Measurements from ENCODE around the gene DENND1A. TPM values are rescaled to one million over a fixed set of nuclear protein-coding genes. Genes with fewer than 3 reads are reported as not detected.
A peak's percentile ranks its signal among the peaks of the same experiment; 100 is the strongest.

DENND1A gene
- total RNA-seq, 3 donors from 2014 or later, result 18.4 to 21.3 (median 20.1) TPM

- intact Hi-C loops (cut with DNase I; ENCODE audit: low total_unique reads), result no loop called here
- Histone ChIP-seq H3K36me3 (no peaks in the 10 kb centered on the region), H3K27ac (no peak overlapping the region), H3K9me3 (no peaks in the 10 kb centered on the region), H3K27me3 (no peaks in the 10 kb centered on the region), H3K4me1 (no peaks in the 10 kb centered on the region), H3K4me3 (no peak overlapping the region)
- TF ChIP-seq POLR2AphosphoS5 (IDR thresholded peaks at IDR 0.05) (no peak), POLR2A (IDR thresholded peaks at IDR 0.05) (no peak)
- TF ChIP-seq, protein P1, sequence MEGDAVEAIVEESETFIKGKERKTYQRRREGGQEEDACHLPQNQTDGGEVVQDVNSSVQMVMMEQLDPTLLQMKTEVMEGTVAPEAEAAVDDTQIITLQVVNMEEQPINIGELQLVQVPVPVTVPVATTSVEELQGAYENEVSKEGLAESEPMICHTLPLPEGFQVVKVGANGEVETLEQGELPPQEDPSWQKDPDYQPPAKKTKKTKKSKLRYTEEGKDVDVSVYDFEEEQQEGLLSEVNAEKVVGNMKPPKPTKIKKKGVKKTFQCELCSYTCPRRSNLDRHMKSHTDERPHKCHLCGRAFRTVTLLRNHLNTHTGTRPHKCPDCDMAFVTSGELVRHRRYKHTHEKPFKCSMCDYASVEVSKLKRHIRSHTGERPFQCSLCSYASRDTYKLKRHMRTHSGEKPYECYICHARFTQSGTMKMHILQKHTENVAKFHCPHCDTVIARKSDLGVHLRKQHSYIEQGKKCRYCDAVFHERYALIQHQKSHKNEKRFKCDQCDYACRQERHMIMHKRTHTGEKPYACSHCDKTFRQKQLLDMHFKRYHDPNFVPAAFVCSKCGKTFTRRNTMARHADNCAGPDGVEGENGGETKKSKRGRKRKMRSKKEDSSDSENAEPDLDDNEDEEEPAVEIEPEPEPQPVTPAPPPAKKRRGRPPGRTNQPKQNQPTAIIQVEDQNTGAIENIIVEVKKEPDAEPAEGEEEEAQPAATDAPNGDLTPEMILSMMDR (IDR thresholded peaks at IDR 0.05), result no peak
- no peak for DNase-seq (ENCODE audit: low spot score in 2 of 2)
These were observed 491.6 kb downstream of the DENND1A start for GRCh38 chr9:123438321-123438720.

DNA sequence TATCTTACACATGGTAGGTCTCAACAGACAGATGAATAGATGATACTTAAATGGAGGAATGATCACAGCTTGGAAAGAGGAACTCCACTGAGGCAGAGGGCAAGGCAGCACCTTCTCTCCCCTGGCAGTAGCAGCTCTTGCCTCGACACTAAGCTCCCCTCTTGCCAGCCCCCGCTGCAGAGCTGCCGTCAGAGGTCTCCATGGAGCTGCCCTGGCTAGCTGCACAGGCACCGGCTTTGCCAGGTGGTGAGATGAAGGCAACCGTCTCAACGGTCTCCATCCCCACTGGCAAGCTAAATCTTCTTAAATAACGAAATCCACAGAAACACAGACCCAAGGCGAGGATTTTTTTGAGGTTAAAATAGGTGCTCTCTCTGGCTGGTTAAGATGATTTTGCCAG is 492.7 kb downstream of the DENND1A start:
- Histone ChIP-seq H3K9me3 (no peaks in the 10 kb centered on the region), H3K4me3 (no peak overlapping the region), H3K27me3 (no peaks in the 10 kb centered on the region), H3K4me1 (no peaks in the 10 kb centered on the region), H3K27ac (no peak overlapping the region), H3K36me3 (no peaks in the 10 kb centered on the region)
- DNase-seq (ENCODE audit: low spot score in 2 of 2), result no peak
- TF ChIP-seq, protein P1 (IDR thresholded peaks at IDR 0.05), result no peak
- TF ChIP-seq POLR2AphosphoS5 (IDR thresholded peaks at IDR 0.05), result no peak
- no peak for TF ChIP-seq POLR2A (IDR thresholded peaks at IDR 0.05)
- intact Hi-C loops (cut with DNase I; ENCODE audit: low total_unique reads), result no loop called here

DNA sequence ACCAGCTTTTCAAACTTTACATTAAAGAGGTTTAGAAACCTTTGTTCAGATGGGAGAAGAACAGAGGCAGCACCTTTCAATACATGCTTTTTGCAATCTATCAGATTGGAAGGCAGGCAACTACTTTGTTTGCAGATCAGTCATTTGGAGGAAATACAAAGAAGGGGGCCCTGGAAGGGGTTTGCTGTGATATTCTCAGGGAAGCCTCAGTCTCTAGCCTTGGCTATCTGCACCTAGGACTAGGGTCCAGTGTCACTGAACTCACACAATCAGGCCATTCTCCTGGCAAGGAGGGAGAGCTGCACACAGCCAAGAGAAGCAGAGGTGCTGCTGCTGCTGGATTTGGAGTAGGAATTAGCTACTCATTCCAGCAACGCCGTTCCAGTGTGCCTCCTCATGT is 494.5 kb downstream of the DENND1A start:
- intact Hi-C loops (cut with DNase I; ENCODE audit: low total_unique reads), result no loop called here

GRCh38 chr9:123434619-123435240 is 495.2 kb downstream of the DENND1A start:
- no peak overlapping the region for H3K4me3 ChIP-seq
- no peak overlapping the region for H3K27ac ChIP-seq
- DNase-seq (ENCODE audit: low spot score in 2 of 2), result peak in 1 of 2 donors; percentile 27
- no peaks in the 10 kb centered on the region for H3K4me1 ChIP-seq
- no peaks in the 10 kb centered on the region for H3K36me3 ChIP-seq
- H3K9me3 ChIP-seq, result peaks cover 0 to 3% of the 10 kb centered on the region in 2 donors
- no peaks in the 10 kb centered on the region for H3K27me3 ChIP-seq
- intact Hi-C loops (cut with DNase I; ENCODE audit: low total_unique reads), result no loop called here
- TF ChIP-seq POLR2A (IDR thresholded peaks at IDR 0.05) (no peak), POLR2AphosphoS5 (IDR thresholded peaks at IDR 0.05) (no peak)
- TF ChIP-seq, protein P1 (IDR thresholded peaks at IDR 0.05), result no peak

More for the DNA sequence above, 494.5 kb downstream of the DENND1A start:
- Histone ChIP-seq H3K9me3 (peaks cover 0 to 3% of the 10 kb centered on the region in 2 donors), H3K4me3 (no peak overlapping the region), H3K27me3 (no peaks in the 10 kb centered on the region), H3K4me1 (no peaks in the 10 kb centered on the region), H3K27ac (no peak overlapping the region), H3K36me3 (no peaks in the 10 kb centered on the region)
- no peak for TF ChIP-seq POLR2A (IDR thresholded peaks at IDR 0.05)
- DNase-seq (ENCODE audit: low spot score in 2 of 2), result no peak

DNA sequence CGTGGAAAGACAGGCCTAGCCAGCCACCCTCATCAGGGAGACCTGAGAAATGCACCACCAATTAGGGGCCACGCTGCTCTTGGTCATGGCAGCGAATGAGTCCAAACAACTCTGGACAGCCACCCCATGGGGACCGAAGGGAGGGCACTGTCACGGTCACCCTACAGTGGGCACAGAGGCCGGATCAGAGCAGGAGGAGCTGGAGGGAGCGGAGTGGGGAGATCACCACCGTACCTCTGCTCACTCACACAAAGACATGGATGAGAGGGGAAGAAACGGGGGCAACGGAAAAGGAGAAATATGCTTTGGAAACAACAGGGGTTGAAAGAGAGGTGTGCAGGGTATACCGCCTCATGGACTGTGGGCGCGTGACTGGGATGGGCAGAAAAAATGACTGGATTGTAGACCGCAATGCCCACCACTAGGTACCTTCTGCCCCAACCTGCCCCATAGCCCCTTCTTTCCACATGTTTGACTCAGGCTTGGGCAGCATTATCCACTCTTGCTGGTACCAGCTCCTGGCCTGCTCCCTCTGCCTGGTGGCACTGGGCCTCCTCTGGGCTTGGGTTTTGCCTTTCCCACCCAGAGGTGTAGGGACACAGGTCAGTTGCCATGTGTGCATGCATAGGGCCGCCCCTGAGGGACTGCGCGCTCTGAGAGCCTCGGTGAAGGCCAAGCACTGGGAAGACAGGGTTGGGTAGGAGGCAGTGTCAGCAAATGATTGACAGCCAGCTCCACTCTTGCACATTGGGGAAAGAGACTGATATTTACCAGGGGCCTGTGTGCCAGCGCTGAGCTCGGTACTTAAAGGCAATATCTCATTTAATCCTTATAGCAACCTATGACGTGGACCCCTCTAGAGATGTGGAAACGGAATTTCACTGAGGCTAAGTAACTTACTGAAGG is 497.3 kb downstream of the DENND1A start:
- H3K27me3 ChIP-seq, result no peaks in the 10 kb centered on the region
- no peaks in the 10 kb centered on the region for H3K36me3 ChIP-seq
- intact Hi-C loops (cut with DNase I; ENCODE audit: low total_unique reads), result no loop called here
- peaks cover 0 to 7% of the 10 kb centered on the region in 2 donors for H3K9me3 ChIP-seq
- H3K4me1 ChIP-seq, result no peaks in the 10 kb centered on the region
- DNase-seq (ENCODE audit: low spot score in 2 of 2), result peak in 1 of 2 donors; percentile 19
- H3K27ac ChIP-seq, result no peak overlapping the region
- no peak overlapping the region for H3K4me3 ChIP-seq
- no peak for TF ChIP-seq POLR2AphosphoS5 (IDR thresholded peaks at IDR 0.05)
- TF ChIP-seq, protein P1 (IDR thresholded peaks at IDR 0.05), result no peak
